Stimulated activated CD8-positive, alpha-beta memory T cell treated with anti-CD3 and anti-CD28 coated beads, Interleukin-4, amount 100 ng/mL, for 4 hours (primary cell): ENCODE results near the gene WBP4.

ENCODE experiments used
- DNase-seq, 2 donors: peaks; one replicate each; pipeline ENCODE4 v3.0.0-alpha.2; 2020; ENCODE audit warnings: low read depth in 2 of 2, low spot score in 1 of 2

The WBP4 gene

DNA sequence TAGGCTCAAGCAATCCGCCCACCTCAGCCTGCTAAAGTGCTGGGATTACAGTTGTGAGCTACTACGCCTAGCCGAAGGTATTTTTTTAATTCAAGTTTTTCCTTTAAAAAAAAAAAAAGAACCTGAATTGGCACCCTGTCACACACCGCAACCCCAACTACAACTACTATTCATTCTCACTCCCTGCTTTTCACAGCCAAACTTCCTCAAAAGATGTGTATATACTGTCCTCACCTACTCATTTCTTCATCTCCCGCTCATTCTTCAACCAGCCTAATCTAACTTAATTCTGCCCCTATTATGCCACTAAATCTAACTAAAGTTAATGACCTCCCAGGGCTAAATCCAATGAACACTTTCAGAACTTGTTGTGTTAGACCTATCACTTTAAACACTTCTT, 12.7 kb upstream of the WBP4 start:
- no peak for DNase-seq

DNA sequence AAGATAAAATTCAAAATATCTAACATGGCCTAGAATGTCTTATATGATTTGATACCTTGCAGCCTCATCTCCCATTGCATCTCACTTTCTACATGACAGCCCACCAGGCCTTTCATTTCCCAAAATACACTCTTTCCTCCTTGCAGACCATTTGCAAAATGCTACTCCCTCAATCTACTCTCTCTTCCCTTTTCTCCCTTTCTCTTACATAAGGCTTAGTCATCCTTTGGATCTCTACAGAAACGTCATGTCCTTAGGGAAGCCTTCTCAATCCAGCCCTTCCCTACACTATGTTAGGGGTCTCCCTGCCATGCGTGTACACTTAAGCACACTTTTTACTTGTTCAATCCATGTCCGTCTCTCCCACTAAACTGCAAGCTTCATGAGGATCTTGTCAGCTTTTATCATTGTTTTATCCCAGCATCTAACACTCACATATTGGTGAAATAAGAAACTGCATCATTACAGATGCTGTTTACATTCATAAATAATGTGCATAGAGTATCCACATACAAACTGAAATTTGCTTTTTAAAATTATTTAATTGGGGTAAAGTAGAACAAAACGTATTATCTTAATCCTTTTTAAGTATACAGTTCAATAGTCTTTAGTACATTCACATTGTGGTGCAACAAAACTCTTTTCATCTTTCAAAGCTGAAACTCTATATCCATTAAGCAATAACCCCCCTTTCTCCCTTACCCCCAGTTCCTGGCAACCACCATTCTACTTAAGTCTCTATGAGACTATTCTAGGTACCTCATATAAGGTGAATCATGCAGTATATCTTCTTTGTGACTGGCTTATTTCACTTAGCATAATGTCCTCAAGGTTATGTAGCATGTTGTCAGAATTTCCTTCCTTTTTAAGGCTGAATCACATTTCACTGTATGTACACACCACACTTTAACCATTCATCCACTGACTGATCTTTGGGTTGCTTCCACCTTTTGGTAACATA, 11.5 kb upstream of the WBP4 start:
- no peak for DNase-seq

DNA sequence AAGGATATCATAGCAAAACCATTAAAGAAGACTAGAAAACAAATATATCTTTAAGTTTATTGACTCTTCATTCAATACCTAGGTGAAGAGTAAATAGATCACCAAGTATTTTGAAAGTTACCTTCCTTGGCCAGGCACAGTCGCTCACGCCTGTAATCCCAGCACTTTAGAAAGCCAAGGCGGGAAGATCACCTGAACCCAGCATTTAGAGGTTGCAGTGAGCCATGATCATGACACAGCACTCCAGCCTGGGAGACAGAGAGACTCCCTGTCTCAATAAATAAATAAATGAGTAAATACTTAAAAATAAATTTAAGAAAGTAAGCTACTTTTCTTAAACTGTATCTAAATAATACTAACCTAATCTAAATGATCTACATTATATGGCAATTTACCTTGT, 8.9 kb upstream of the WBP4 start:
- DNase-seq, result no peak

DNA sequence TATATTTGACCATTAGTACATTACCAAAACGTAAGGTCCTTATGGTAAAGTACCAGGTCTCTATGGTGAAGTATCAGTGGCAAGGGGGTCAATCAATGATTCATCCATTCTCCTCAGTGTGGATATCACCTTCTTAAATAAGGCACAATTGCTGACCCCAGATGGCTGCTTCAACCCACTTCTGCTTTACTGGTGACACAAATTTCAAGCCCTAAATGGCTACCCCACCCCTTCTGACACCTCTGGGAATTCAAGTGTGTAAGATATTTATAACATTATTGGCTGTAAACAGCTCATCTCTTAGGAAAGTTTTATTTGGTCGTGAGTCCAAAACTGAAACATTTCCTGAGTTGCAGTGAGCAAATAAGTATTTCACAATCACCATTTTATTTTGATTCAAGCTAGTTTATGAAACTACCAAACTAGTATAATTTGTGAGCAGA, 7.9 kb upstream of the WBP4 start:
- DNase-seq, result no peak

- DNase-seq, result no peak
These were observed 7.0 kb upstream of the WBP4 start for GRCh38 chr13:41054212-41054877.

DNA sequence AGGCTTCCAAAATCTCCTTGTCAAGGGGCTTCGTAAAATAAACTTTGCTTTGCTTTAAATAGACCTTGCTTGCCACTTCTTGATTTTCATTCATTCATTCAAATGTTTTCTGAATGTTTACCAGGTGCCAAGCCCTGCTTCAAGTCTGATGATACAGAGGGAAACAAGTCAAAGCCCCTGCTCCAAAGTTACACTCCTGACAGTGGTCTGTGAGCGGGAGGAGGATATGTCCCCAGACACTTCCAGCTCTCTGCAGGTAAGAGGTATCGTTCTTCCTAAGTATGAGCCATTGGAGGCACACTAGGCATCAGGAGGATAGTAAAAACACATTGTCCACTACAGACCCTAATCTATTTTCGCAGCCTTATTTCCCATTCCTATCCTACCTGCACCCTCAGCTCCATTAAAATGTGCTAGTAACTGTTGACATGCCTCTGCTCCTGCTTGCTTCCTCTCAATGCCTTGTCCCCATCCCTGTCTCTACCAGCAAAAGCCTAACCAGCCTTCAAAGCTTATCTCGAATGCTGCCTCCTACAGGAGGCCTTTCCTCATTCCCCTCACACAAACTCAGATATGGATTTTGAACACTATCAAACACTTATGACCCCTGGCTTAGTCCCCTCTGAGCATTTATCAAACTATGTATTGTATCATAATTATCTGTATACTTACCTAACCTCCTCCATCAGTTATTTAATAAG, 6.2 kb upstream of the WBP4 start:
- no peak for DNase-seq

DNA sequence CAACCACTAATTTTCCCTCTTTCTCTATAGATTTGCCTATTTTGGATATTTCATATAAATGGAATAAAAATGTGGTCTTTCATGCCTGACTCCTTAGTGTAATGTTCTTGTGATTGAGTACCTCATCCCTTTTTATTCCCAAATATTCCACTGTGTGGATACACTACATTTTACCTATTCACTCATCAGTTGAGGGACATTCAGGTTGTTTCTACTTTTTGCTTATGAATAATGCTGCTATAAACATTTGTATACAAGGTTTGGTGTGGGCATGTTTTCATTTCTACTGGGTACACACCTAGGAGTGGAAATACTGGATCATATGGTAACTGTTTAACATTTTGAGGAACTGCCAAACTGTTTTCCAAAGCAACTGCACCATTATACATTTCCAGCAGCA, 5.1 kb upstream of the WBP4 start:
- no peak for DNase-seq

- DNase-seq, result no peak
These were observed 4.2 kb upstream of the WBP4 start for GRCh38 chr13:41056826-41057711.

DNA sequence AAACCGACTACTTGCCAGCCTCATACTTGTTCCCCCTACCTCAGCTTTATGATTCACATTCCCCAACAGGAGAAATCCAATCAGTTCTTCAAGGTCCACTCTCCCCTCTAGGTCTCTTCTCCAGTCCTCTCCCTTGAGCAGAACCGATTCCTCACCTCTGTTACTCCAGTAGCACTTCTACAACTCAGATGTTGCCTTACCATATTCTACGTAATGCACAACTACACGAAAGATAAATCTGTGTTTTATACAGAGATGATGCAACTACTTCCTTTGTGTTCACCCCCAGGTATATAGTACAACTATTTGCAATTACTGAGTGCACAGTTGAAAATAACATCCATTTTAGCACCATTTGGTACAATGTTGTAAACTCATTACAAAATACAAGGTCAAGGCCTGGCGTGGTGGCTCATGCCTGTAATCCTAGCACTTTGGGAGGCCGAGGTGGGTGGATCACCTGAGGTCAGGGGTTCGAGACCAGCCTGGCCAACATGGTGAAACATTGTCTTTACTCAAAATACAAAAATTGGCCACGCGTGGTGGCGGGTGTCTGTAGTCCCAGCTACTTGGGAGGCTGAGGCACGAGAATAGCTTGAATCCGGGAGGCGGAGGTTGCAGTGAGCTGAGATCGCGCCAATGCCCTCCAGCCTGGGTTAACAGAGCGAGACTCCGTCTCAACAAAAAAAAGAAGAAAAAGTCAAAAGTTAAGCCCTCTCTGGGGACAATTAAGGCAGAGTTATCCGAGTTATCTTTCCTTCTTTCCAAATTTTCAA, 2.8 kb upstream of the WBP4 start:
- DNase-seq, result no peak

GRCh38 chr13:41059456-41060081, 1.7 kb upstream of the WBP4 start:
- DNase-seq, result no peak

DNA sequence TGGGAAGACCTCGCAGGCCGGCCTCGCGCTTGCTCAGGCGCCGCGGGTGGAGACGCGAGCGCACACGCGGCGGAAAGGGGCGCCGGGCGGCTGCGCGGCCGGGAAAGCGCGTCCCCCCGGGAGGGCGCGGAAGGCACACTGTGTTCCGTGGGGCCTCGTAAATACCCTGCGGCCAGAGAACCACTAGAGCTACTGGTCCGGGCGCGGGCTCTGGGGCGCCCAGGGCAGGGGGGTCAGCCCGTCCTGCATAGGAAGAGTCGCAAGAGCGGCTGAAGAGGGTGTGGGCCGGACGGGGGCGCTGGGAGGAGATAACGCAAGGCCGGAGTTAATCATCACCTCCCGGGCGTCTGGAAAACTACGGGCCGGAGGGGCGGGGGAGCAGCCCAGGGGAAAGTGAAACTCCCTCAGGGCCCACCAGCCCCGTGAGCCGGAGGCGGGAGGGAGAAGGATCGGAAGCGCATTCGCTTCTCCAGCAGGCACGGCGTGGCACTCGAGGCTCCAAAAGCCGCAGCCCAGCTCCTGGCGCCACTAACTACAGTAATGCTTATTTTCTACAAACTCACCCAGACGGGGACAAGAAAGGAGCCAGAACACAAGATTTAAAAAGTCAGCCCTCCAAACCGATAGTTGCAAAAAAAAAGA, 1.1 kb upstream of the WBP4 start:
- DNase-seq, result peak; percentile 44 to 67

DNA sequence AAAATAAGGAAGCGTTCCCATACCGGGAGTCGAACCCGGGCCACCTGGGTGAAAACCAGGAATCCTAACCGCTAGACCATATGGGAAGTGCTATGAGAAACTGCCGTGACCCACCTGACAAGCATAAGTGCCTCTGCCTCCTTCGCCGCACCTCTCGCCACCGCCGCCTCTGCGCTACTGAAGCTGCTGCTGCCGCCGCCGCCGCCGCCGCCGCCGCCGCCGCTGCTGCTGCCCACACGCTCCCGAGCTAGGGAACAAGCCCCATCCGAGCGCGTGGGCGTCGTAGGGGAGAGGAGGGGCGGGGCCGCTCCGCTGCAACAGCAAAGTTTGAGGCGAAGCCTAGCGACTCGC, 610 bp upstream of the WBP4 start:
- peak; percentile 80 to 81 for DNase-seq

- DNase-seq, result no peak
These were observed 867 bp downstream of the WBP4 start for GRCh38 chr13:41061914-41062837.

DNA sequence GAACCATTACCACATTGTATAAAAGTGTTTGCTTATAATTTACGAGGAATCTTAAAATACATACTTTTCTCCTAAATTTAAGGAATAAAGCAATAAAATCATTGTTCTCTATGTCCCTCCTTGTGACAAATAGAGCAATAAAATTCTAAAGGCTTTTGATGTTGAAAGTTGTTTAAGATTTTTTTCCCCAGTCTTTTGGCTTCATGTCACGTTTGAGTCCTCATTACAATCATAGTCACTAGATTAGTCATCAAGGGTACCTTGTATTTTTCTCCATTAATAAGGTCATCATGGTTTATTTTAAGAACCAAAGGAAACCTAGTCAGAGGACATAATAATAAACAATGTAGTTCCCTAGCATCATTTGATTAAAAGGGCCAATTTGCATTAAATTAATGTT, 3.2 kb downstream of the WBP4 start:
- DNase-seq, result no peak

- DNase-seq, result no peak
These were observed 3.8 kb downstream of the WBP4 start for GRCh38 chr13:41065078-41065477.

DNA sequence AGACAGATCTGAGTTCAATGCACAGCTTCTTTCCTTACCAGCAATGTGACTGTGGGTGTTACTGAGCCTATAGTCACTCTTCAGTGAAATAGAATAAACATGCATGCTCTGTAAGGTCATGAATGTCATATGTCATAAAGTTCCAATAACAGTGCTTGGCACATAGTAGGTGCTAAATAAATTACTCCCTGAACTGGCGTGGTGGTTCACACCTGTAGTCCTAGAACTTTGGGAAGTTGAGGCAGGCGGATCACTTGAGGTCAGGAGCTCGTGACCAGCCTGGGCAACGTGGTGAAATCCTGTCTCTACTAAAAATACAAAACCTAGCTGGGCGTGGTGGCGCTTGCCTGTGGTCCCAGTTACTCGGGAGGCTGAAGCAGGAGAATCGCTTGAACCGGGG, 13.2 kb downstream of the WBP4 start:
- DNase-seq, result no peak

DNA sequence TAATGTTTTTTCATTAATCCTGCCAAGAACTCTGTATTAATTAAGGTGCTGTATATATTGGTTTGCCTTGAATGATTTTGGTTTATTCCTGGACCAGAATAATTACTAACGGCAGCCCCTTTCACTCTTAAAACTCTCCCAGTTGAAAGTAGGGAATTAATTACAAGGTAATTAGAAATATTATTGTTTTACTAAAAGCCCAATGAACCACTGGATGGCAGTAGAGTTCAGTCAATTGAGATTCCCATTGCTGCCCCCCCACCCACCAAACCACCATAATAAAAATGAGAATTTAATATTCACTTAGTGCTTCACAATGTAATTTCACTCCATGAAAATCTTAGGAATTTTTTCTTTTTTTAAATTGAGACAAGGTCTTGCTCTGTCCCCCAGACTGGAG, 13.7 kb downstream of the WBP4 start:
- DNase-seq, result no peak

DNA sequence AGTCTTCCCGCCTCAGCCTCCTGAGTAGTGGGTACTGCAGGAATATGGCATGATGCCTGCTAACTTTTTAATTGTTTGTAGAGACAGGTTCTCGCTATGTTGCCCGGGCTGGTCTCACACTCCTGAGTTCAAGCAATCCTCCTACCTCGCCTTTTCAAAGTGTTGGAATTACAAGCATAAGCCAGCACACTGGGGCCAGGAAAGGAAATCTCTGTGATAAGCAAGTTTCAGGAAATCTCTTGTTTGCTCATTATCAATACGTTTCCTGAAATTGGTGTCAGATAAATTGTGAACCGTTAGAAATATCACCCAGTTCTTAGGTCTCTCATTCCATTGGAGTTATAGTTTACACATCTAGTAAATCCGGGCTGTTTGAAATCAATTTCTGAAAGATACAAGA, 14.2 kb downstream of the WBP4 start:
- DNase-seq, result no peak
